Endothelial cell (in vitro differentiated cells): ENCODE measurements around the gene MED6. TPM values are rescaled to one million over a fixed set of nuclear protein-coding genes. Genes with fewer than 3 reads are reported as not detected.

Source experiments
- DNase-seq: peaks from one replicate; pipeline ENCODE4 v3.0.0; 2021; ENCODE audit warnings: low spot score
- H3K27ac Mint-ChIP-seq: one replicate; pipeline ENCODE4 v1.8.0; 2021; ENCODE audit warnings: mixed read lengths, inconsistent platforms; ENCODE audit not compliant: unreplicated experiment
- H3K27me3 Mint-ChIP-seq: one replicate; pipeline ENCODE4 v1.8.0; 2021; ENCODE audit warnings: mild to moderate bottlenecking, moderate library complexity, mixed read lengths, inconsistent platforms; ENCODE audit not compliant: unreplicated experiment
- H3K36me3 Mint-ChIP-seq: one replicate; pipeline ENCODE4 v1.8.0; 2021; ENCODE audit warnings: mild to moderate bottlenecking, low read depth, mixed read lengths, inconsistent platforms; ENCODE audit not compliant: unreplicated experiment
- H3K4me1 Mint-ChIP-seq: one replicate; pipeline ENCODE4 v1.8.0; 2021; ENCODE audit warnings: mild to moderate bottlenecking, mixed read lengths, inconsistent platforms; ENCODE audit not compliant: unreplicated experiment
- H3K4me3 Mint-ChIP-seq: one replicate; pipeline ENCODE4 v1.8.0; 2021; ENCODE audit warnings: mild to moderate bottlenecking, mixed read lengths, inconsistent platforms; ENCODE audit not compliant: unreplicated experiment
- H3K9me3 Mint-ChIP-seq: one replicate; pipeline ENCODE4 v1.8.0; 2021; ENCODE audit warnings: mixed read lengths, inconsistent platforms; ENCODE audit not compliant: unreplicated experiment
- CTCF ChIP-seq: fragments of 200-600 bp; sonication (generic); IDR thresholded peaks from one replicate; pipeline ENCODE4 v1.5.0; 2021; ENCODE audit warnings: antibody characterized with exemption; ENCODE audit not compliant: unreplicated experiment
- total RNA-seq: library from RNA; stranded (reverse); fragmentation: NEBNext Ultra II Directional; extraction: Animal tissue kit (Norgen Biotek cat#: 25700); gene quantifications from one replicate; pipeline ENCODE4 v1.2.1, GENCODE V29; 2021; ENCODE audit not compliant: unreplicated experiment

The MED6 gene
- total RNA-seq, 1 donor from 2014 or later: 48.4 TPM

DNA sequence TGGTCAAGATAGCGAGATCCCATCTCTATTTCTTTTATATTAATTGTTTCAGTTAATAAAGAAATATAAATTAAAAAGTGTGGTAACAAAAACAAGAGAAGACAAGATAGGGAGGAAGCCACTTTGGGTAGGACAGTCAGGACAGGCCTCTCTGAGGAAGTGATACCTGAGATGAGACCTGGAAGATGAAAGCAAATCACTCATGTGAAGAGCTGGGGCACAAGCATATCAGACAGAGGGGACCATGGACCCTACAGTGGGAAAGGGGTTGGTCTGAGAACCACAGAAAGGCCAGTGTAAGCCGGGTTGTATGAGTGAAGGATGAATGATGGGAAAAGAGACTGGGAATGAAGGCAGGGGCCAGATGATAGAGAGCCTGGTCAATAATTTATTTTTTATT lies 1.8 kb upstream of the MED6 start:
- H3K36me3 Mint-ChIP-seq: no peaks in the 10 kb centered on the region
- no peak overlapping the region for H3K4me3 Mint-ChIP-seq
- H3K27ac Mint-ChIP-seq: no peak overlapping the region
- peaks cover 14% of the 10 kb centered on the region for H3K4me1 Mint-ChIP-seq
- TF ChIP-seq CTCF: no peak
- no peaks in the 10 kb centered on the region for H3K9me3 Mint-ChIP-seq
- no peaks in the 10 kb centered on the region for H3K27me3 Mint-ChIP-seq
- no peak for DNase-seq

DNA sequence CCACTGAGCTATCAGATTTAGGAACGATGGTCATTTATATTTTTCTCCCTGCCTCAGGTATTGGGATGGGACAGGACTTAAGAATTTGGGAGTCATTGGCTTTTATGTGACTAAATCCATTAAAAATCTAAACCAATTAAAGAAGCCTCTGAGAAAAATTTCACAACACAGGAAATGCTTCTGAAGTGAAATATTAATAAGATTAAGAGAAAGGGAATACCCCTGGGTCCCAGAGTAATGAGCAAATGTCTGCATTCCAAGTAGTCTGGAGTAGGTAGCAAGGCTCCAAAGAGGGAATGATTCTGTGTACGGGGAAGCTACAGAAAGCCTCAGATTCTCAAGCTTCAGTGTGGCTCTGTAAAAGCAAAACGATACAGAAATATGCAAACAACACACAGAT lies 707 bp upstream of the MED6 start:
- Mint-ChIP-seq H3K4me1 (peaks cover 14% of the 10 kb centered on the region), H3K27me3 (no peaks in the 10 kb centered on the region), H3K9me3 (no peaks in the 10 kb centered on the region), H3K27ac (peak overlapping the region; percentile 88), H3K36me3 (no peaks in the 10 kb centered on the region), H3K4me3 (peak overlapping the region; percentile 92)
- no peak for TF ChIP-seq CTCF
- DNase-seq: no peak

DNA sequence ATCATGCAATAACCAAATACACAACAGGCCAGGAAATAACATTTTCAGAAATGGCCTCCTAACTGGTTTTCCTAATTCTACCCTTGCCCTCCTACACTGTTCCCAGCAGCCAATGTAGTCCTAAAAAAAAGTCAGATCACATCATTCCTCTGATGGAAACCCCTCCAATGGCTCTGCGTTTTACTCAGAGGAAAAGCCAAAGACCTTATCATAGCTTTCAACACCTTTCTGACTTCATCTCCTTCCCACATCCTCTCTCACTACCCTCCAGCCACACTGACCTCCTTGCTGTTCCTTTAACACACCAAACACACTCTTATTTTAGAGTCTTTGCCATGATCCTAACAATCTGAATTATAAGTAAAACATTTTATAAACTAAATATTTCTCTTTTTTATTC lies 1.1 kb downstream of the MED6 start:
- DNase-seq: no peak
- Mint-ChIP-seq H3K27ac (peak overlapping the region; percentile 32), H3K9me3 (no peaks in the 10 kb centered on the region), H3K36me3 (peaks cover 9% of the 10 kb centered on the region), H3K4me1 (peaks cover 14% of the 10 kb centered on the region), H3K27me3 (no peaks in the 10 kb centered on the region), H3K4me3 (peak overlapping the region; percentile 99)
- no peak for TF ChIP-seq CTCF

GRCh38 chr14:70597731-70598130 lies 2.7 kb downstream of the MED6 start:
- H3K4me1 Mint-ChIP-seq: peaks cover 14% of the 10 kb centered on the region
- H3K9me3 Mint-ChIP-seq: no peaks in the 10 kb centered on the region
- no peak overlapping the region for H3K27ac Mint-ChIP-seq
- TF ChIP-seq CTCF: no peak
- peaks cover 16% of the 10 kb centered on the region for H3K36me3 Mint-ChIP-seq
- no peak for DNase-seq
- H3K27me3 Mint-ChIP-seq: no peaks in the 10 kb centered on the region
- no peak overlapping the region for H3K4me3 Mint-ChIP-seq

DNA sequence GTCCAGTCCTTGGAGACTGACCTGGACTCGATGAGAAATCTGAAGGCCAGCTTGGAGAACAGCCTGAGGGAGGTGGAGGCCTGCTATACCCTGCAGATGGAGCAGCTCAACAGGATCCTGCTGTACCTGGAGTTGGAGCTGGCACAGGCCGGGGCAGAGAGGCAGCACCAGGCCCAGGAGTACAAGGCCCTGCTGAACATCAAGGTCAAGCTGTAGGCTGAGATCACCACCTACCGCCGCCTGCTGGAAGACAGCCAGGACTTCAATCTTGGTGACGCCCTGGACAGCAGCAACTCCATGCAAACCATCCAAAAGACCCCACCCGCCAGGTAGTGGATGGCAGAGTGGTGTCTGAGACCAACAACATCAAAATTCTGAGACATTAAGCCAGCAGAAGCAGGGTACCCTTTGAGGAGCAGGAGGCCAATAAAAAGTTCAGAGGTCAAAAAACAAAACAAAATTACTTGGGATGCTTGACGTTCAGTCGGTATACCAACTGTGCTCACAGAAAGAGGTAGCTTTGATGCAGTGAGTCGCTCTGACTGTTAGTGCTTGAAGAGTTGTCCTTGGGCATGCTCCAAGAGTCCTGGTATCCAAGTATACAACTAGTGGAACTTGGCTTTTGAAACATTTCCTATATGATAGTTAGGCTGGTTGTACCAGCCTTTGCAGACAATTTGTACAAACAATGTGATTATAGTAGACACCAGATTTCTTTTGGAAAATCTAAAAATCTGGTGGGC lies 4.8 kb downstream of the MED6 start:
- Mint-ChIP-seq H3K4me1 (peaks cover 14% of the 10 kb centered on the region), H3K9me3 (no peaks in the 10 kb centered on the region), H3K36me3 (peaks cover 16% of the 10 kb centered on the region), H3K27ac (no peak overlapping the region), H3K27me3 (no peaks in the 10 kb centered on the region), H3K4me3 (no peak overlapping the region)
- no peak for TF ChIP-seq CTCF
- DNase-seq: no peak
